CD4-positive, alpha-beta T cell (primary cell): Measurements from ENCODE around the gene DYNLL1. TPM values are rescaled to one million over a fixed set of nuclear protein-coding genes. Genes with fewer than 3 reads are reported as not detected.
"Not testable (repeated sequence)": the region's sequence is repeated elsewhere in the genome, so short reads cannot be mapped to it uniquely, and the experiment has no call there.

ENCODE experiments used
- ATAC-seq: fragments of 200-7000 bp; cut with Tn5 transposase; one replicate; pipeline ENCODE4 v1.10.0; 2022; ENCODE audit warnings: mild to moderate bottlenecking; ENCODE audit not compliant: poor library complexity
- CTCF ChIA-PET: fragments of 350-600 bp; sonication (Branson Sonifier 250); formaldehyde crosslinking; loops from one replicate; lab custom pipeline; 2021; ENCODE audit warnings: antibody characterized with exemption, inconsistent platforms; lab: Charles Lee
- POLR2A ChIA-PET: fragments of 350-600 bp; sonication (Branson Sonifier 250); formaldehyde crosslinking; loops from one replicate; lab custom pipeline; 2021; ENCODE audit warnings: antibody characterized with exemption, inconsistent platforms; lab: Charles Lee
- DNase-seq, 14 experiments: peaks; one replicate each; pipeline ENCODE4 v3.0.0-alpha.2; 2013 to 2020; ENCODE audit warnings: mixed read lengths in 2 of 14
- H3K27ac ChIP-seq, 2 donors: one replicate each; pipeline versions ENCODE4 v1.5.1 to v1.7.0; 2013; ENCODE audit warnings: low read length in 2 of 2, low read depth in 1 of 2, mild to moderate bottlenecking in 1 of 2
- H3K27me3 ChIP-seq, 2 experiments: 1 replicate in 1 of 2; 2 replicates in 1 of 2; pipeline versions ENCODE4 v1.6.1 to v1.7.0; 2013; ENCODE audit warnings: low read length in 2 of 2, control low read depth in 1 of 2, mild to moderate bottlenecking in 1 of 2, moderate library complexity in 1 of 2; ENCODE audit not compliant: insufficient read depth in 2 of 2, control insufficient read depth in 1 of 2
- H3K36me3 ChIP-seq: one replicate; pipeline ENCODE4 v1.6.1; 2013; ENCODE audit warnings: low read length, control low read depth; ENCODE audit not compliant: insufficient read depth
- H3K4me1 ChIP-seq: one replicate; pipeline ENCODE4 v1.6.1; 2013; ENCODE audit warnings: low read length, control low read depth; ENCODE audit not compliant: insufficient read depth
- H3K4me3 ChIP-seq: one replicate; pipeline ENCODE4 v1.5.1; 2013; ENCODE audit warnings: mild to moderate bottlenecking, low read length, moderate library complexity
- H3K9me3 ChIP-seq, 2 experiments: 1 replicate in 1 of 2; 2 replicates in 1 of 2; pipeline versions ENCODE4 v1.6.1 to v1.7.0; 2013; ENCODE audit warnings: low read length in 2 of 2, mild to moderate bottlenecking in 2 of 2, control low read depth in 1 of 2, moderate library complexity in 1 of 2; ENCODE audit not compliant: control insufficient read depth in 1 of 2, insufficient read depth in 1 of 2
- H3K27ac Mint-ChIP-seq: one replicate; pipeline ENCODE4 v1.8.0; 2020; ENCODE audit warnings: mixed read lengths
- H3K27me3 Mint-ChIP-seq: one replicate; pipeline ENCODE4 v1.8.0; 2021; ENCODE audit warnings: mixed read lengths
- H3K36me3 Mint-ChIP-seq: one replicate; pipeline ENCODE4 v1.8.0; 2021; ENCODE audit warnings: low read depth, mixed read lengths
- H3K4me1 Mint-ChIP-seq: one replicate; pipeline ENCODE4 v1.8.0; 2021; ENCODE audit warnings: low read depth, mixed read lengths
- H3K4me3 Mint-ChIP-seq: one replicate; pipeline ENCODE4 v1.8.0; 2020; ENCODE audit warnings: mild to moderate bottlenecking, mixed read lengths
- H3K9me3 Mint-ChIP-seq: one replicate; pipeline ENCODE4 v1.8.0; 2020; ENCODE audit warnings: mixed read lengths
- intact Hi-C, 2 experiments: fragments of 100-400 bp; cut with DNase I in 1 of 2; cut with micrococcal nuclease in 1 of 2; formaldehyde crosslinking; loops; one replicate each; pipeline versions ENCODE4 v1.15.1 to v1.9.0; 2023 to 2025; cut with DNase I, micrococcal nuclease
- total RNA-seq, 174 experiments: library from RNA in 2 of 174; stranded (reverse) in 2 of 174; gene quantifications; one replicate each; pipeline ENCODE4 v1.2.3 and lab custom pipeline; 2021 to 2026
- TF ChIP-seq, protein P1 (sequence below): fragments of 200-600 bp; IDR thresholded peaks from one replicate; pipeline ENCODE4 v1.8.0; 2022; ENCODE audit warnings: antibody characterized with exemption, mild to moderate bottlenecking

The DYNLL1 gene
- total RNA-seq, 2 experiments from 2014 or later, result 23.6 to 24.5 TPM

DNA sequence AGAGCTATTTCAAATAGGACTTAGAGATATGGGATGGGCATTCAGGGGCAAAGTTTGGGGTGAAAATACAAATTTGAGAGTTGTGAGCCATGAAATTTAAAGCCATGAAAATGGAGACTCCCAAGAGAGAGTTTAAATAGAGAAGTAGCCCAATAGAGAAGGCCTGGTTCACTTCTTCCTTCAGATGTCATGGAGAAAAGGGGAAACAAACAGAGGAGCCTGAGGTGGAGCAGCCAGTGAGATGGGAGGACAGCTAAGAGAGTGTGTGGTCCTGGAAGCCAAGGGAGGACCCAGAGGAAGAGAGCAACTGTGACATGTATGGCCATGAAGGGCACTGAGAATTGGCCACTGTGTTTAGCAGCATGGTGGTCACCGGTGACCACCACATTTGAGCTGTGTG, 12.3 kb upstream of the DYNLL1 start:
- intact Hi-C loops, result no loop called here
- H3K36me3 ChIP-seq, result peaks cover 2% of the 10 kb centered on the region
- ChIA-PET POLR2A (no interaction called here), CTCF (no interaction called here)
- Mint-ChIP-seq H3K27me3 (no peaks in the 10 kb centered on the region), H3K27ac (no peak overlapping the region), H3K4me3 (no peak overlapping the region), H3K4me1 (peaks cover 5% of the 10 kb centered on the region), H3K9me3 (no peaks in the 10 kb centered on the region), H3K36me3 (no peaks in the 10 kb centered on the region)
- TF ChIP-seq, protein P1, sequence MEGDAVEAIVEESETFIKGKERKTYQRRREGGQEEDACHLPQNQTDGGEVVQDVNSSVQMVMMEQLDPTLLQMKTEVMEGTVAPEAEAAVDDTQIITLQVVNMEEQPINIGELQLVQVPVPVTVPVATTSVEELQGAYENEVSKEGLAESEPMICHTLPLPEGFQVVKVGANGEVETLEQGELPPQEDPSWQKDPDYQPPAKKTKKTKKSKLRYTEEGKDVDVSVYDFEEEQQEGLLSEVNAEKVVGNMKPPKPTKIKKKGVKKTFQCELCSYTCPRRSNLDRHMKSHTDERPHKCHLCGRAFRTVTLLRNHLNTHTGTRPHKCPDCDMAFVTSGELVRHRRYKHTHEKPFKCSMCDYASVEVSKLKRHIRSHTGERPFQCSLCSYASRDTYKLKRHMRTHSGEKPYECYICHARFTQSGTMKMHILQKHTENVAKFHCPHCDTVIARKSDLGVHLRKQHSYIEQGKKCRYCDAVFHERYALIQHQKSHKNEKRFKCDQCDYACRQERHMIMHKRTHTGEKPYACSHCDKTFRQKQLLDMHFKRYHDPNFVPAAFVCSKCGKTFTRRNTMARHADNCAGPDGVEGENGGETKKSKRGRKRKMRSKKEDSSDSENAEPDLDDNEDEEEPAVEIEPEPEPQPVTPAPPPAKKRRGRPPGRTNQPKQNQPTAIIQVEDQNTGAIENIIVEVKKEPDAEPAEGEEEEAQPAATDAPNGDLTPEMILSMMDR, result no peak
- no peaks in the 10 kb centered on the region for H3K9me3 ChIP-seq
- H3K27ac ChIP-seq, result no peak overlapping the region
- H3K27me3 ChIP-seq, result no peaks in the 10 kb centered on the region
- no peak for ATAC-seq
- no peak overlapping the region for H3K4me3 ChIP-seq
- DNase-seq, result no peak
- H3K4me1 ChIP-seq, result peaks cover 26% of the 10 kb centered on the region

- peaks cover under 1% of the 10 kb centered on the region for H3K4me1 Mint-ChIP-seq
Measured at GRCh38 chr12:120485961-120486881, 9.7 kb upstream of the DYNLL1 start.

DNA sequence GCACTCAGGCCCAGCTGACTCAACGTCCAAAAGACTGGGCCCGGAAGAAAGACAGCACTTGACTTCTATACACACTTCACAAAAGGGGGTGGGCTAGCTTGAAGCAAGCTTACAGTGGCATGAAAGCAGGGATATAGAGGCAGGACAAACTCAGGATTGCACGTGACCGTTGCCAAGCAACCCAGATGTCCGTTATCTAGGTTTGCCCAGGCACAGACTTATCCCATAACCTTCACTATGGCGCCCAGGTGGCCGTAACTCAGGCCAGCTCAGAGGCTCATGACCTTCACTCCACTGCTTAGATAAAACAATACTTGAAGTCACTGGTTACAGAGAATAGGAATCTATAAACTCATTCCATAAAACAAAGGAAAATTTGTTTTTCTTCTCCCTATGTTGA, 8.4 kb upstream of the DYNLL1 start:
- ATAC-seq, H3K4me3 Mint-ChIP-seq, H3K4me3 ChIP-seq, H3K27ac Mint-ChIP-seq, H3K27me3 ChIP-seq, POLR2A ChIA-PET, H3K36me3 ChIP-seq, DNase-seq, intact Hi-C loops, H3K4me1 Mint-ChIP-seq, H3K4me1 ChIP-seq, H3K27me3 Mint-ChIP-seq, H3K36me3 Mint-ChIP-seq, CTCF ChIA-PET, H3K9me3 Mint-ChIP-seq, H3K27ac ChIP-seq, H3K9me3 ChIP-seq: not testable (repeated sequence)

More at GRCh38 chr12:120485961-120486881, 9.7 kb upstream of the DYNLL1 start:
- H3K36me3 ChIP-seq, result peaks cover 2% of the 10 kb centered on the region
- Mint-ChIP-seq H3K4me3 (no peak overlapping the region), H3K27ac (no peak overlapping the region), H3K36me3 (no peaks in the 10 kb centered on the region), H3K27me3 (no peaks in the 10 kb centered on the region), H3K9me3 (no peaks in the 10 kb centered on the region)
- ChIA-PET CTCF (no interaction called here), POLR2A (no interaction called here)
- TF ChIP-seq, protein P1, result no peak
- DNase-seq (no peak), ATAC-seq (no peak)
- no peak overlapping the region for H3K27ac ChIP-seq
- intact Hi-C loops, result no loop called here
- no peaks in the 10 kb centered on the region for H3K9me3 ChIP-seq
- H3K27me3 ChIP-seq, result no peaks in the 10 kb centered on the region
- H3K4me1 ChIP-seq, result peaks cover 9% of the 10 kb centered on the region
- no peak overlapping the region for H3K4me3 ChIP-seq
